Hypothalamus (tissue), 51 donors: ENCODE data around the gene UBA52.

Experiments used
- DNase-seq, 51 donors: peaks; one replicate each; lab custom pipeline; 2025; lab: John Stamatoyannopoulos, UW

UBA52 gene

DNA sequence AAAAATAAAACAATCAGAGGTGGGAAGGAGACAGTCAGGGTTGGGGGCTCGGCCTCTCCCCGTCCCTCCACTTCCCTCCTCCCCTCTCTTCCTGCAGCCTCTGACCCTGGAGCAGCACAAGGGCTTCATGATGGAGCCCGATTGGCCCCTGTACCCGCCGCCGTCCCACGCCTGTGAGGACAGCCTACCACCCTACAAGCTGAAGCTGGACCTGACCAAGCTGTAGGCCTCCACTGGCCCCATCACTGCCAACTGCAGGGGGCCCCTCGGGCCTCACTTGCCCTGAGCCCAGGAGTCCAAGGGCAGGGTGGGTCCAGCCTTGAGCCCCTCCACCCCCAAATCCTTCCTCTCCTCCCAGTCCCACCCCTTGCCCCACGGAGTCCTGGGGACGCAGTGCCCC, 48.7 kb downstream of the UBA52 start:
- DNase-seq, result no peak

DNA sequence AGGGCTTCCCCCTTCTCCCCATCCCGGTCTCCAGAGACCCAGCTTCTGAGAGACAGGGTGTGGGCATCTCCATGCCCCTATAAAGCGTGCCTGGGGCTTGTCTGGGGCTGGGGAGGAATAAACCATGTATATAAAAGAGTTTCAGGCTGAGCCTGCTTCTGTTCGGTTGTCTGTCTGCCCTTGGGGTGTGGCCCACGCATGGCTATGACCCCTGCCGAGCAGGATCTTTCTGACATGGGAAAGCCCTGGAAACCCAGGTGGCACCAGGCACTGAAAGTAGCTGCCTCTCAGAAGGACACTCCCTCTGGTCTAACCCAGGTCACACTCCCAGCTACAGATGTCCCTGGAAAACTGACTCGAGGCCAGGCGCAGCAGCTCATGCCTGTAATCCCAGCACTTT, 49.2 kb downstream of the UBA52 start:
- no peak for DNase-seq

DNA sequence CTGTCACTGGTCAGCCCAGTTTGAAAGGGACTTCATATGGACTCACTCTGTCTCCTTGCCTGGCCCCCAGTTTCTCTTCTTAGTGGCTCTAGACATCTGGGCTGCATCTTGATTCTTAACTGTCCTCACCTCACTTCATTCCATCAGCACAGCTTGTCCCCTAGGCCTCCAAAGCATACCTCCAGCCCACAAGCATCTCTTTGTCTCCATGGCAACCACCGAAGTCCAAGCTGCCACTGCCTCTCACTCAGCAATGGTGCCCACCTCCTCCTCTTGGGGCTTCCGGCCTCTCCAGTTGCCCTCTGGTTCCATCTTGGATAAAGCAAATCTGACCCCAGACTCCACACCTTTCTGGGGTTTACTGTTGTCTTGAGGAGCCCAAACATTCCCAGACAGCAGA, 55.2 kb downstream of the UBA52 start:
- DNase-seq, result peak in 6 of 51 donors; percentile 9 to 39 (median 20)
